Smooth muscle cell (in vitro differentiated cells): ENCODE data around the gene VRK2. TPM values are rescaled to one million over a fixed set of nuclear protein-coding genes. Genes with fewer than 3 reads are reported as not detected.

ENCODE experiments used
- polyA plus RNA-seq: library from polyadenylated mRNA; unstranded; fragments of >200 nt; fragmentation: Nextera tagmentation; extraction: Ambion mirVana; gene quantifications from 2 replicates; pipeline ENCODE4 v1.2.1, GENCODE V29; 2016
- total RNA-seq: library from RNA; depleted of rRNA; stranded (reverse); fragments of >200 nt; gene quantifications from 2 replicates; pipeline ENCODE4 v1.2.3, GENCODE V29; 2014

Gene VRK2
- total and polyA plus RNA-seq, 2 experiments from 2014 or later, result 22.2 to 35.5 TPM

Other genes with a start within 250 kb of the VRK2 start
- gene FANCL, start 194.5 kb downstream of the VRK2 start, total RNA-seq, result 25.9 and 27.5 TPM in 2 replicates
- 14.3 and 17.2 TPM in 2 replicates for gene FANCL, start 194.5 kb downstream of the VRK2 start, polyA plus RNA-seq